HepG2 (cell line): ENCODE data around the gene CYB5A. TPM values are rescaled to one million over a fixed set of nuclear protein-coding genes. Genes with fewer than 3 reads are reported as not detected.

Source experiments
- ARNT ChIP-seq: fragments of 450-650 bp; IDR thresholded peaks from 2 replicates; pipeline ENCODE4 v1.6.1; 2017
- CEBPG ChIP-seq: IDR thresholded peaks from 2 replicates; pipeline ENCODE4 v1.6.1; 2016
- DRAP1 ChIP-seq: IDR thresholded peaks from 2 replicates; pipeline ENCODE4 v1.6.1; 2016; ENCODE audit warnings: missing genetic modification reagents, missing compliant biosample characterization
- ERF ChIP-seq: IDR thresholded peaks from 2 replicates; pipeline ENCODE4 v1.6.1; 2018; ENCODE audit warnings: missing biosample characterization, missing genetic modification reagents
- GLMP ChIP-seq: sonication (generic); formaldehyde crosslinking; IDR thresholded peaks from 2 replicates; pipeline ENCODE4 v1.9.0; 2021; ENCODE audit warnings: missing genetic modification reagents, mild to moderate bottlenecking, borderline replicate concordance
- HDAC6 ChIP-seq: fragments of 200-600 bp; sonication (generic); IDR thresholded peaks from 2 replicates; pipeline ENCODE4 v1.7.0; 2017; ENCODE audit warnings: mild to moderate bottlenecking, antibody characterized with exemption, low read length, low read depth
- HHEX ChIP-seq: IDR thresholded peaks from 2 replicates; pipeline ENCODE4 v1.6.1; 2016; ENCODE audit warnings: control low read depth
- IKZF1 ChIP-seq: fragments of 450-650 bp; IDR thresholded peaks from 2 replicates; pipeline ENCODE4 v1.7.1; 2016
- KMT2B ChIP-seq: IDR thresholded peaks from 2 replicates; pipeline ENCODE4 v1.6.1; 2016; ENCODE audit warnings: missing genetic modification reagents, missing compliant biosample characterization
- MAX ChIP-seq: IDR thresholded peaks from 2 replicates; pipeline ENCODE4 v1.6.1; 2012; ENCODE audit warnings: inconsistent platforms
- MZF1 ChIP-seq: sonication (generic); formaldehyde crosslinking; IDR thresholded peaks from 2 replicates; pipeline ENCODE4 v1.8.1; 2023; ENCODE audit warnings: mild to moderate bottlenecking, missing genetic modification reagents, borderline replicate concordance
- NR2F6 ChIP-seq, 2 experiments: IDR thresholded peaks; 2 replicates each; pipeline ENCODE4 v1.6.1; 2016; ENCODE audit warnings: antibody characterized with exemption in 1 of 2, mild to moderate bottlenecking in 1 of 2
- PRPF4 ChIP-seq: fragments of 200-400 bp; formaldehyde crosslinking; IDR thresholded peaks from 2 replicates; pipeline ENCODE4 v1.6.1; 2016; ENCODE audit warnings: low read length, low read depth; ENCODE audit not compliant: poor library complexity, severe bottlenecking
- RFXANK ChIP-seq: IDR thresholded peaks from 2 replicates; pipeline ENCODE4 v1.6.1; 2016
- RXRB ChIP-seq: IDR thresholded peaks from 2 replicates; pipeline ENCODE4 v1.6.1; 2016; ENCODE audit warnings: borderline replicate concordance, missing genetic modification reagents, missing compliant biosample characterization
- SMYD3 ChIP-seq: sonication (generic); formaldehyde crosslinking; IDR thresholded peaks from 2 replicates; pipeline ENCODE4 v1.8.1; 2023; ENCODE audit warnings: mild to moderate bottlenecking, missing genetic modification reagents
- SRSF9 ChIP-seq: fragments of 200-400 bp; formaldehyde crosslinking; IDR thresholded peaks from 2 replicates; pipeline ENCODE4 v1.6.1; 2018; ENCODE audit warnings: borderline replicate concordance, mild to moderate bottlenecking, low read depth, low read length; ENCODE audit not compliant: insufficient read depth, poor library complexity, severe bottlenecking
- TRAFD1 ChIP-seq: sonication (generic); formaldehyde crosslinking; IDR thresholded peaks from 2 replicates; pipeline ENCODE4 v1.5.1; 2020; ENCODE audit warnings: missing genetic modification reagents, mild to moderate bottlenecking, borderline replicate concordance
- ZBTB38 ChIP-seq: sonication (generic); formaldehyde crosslinking; IDR thresholded peaks from 2 replicates; pipeline ENCODE4 v1.5.1; 2020; ENCODE audit warnings: mild to moderate bottlenecking, missing genetic modification reagents
- ZBTB46 ChIP-seq: sonication (generic); formaldehyde crosslinking; IDR thresholded peaks from 2 replicates; pipeline ENCODE4 v1.4.0; 2020; ENCODE audit warnings: mild to moderate bottlenecking, missing genetic modification reagents, borderline replicate concordance
- ZFY ChIP-seq: sonication (generic); formaldehyde crosslinking; IDR thresholded peaks from 2 replicates; pipeline ENCODE4 v1.4.0; 2020; ENCODE audit warnings: missing genetic modification reagents
- ZMYM4 ChIP-seq: sonication (generic); formaldehyde crosslinking; IDR thresholded peaks from 2 replicates; pipeline ENCODE4 v1.8.1; 2023; ENCODE audit warnings: mild to moderate bottlenecking, missing genetic modification reagents
- ZNF20 ChIP-seq: sonication (generic); formaldehyde crosslinking; IDR thresholded peaks from 2 replicates; pipeline ENCODE4 v1.4.0; 2020; ENCODE audit warnings: mild to moderate bottlenecking, moderate library complexity, missing genetic modification reagents
- ZNF350 ChIP-seq: sonication (generic); formaldehyde crosslinking; IDR thresholded peaks from 2 replicates; pipeline ENCODE4 v1.4.0; 2020; ENCODE audit warnings: mild to moderate bottlenecking, low read depth, missing genetic modification reagents, borderline replicate concordance
- ZNF446 ChIP-seq: sonication (generic); formaldehyde crosslinking; IDR thresholded peaks from 2 replicates; pipeline ENCODE4 v1.5.0; 2020; ENCODE audit warnings: mild to moderate bottlenecking, missing genetic modification reagents
- ZNF460 ChIP-seq: sonication (generic); formaldehyde crosslinking; IDR thresholded peaks from 2 replicates; pipeline ENCODE4 v1.5.1; 2020; ENCODE audit warnings: missing genetic modification reagents, mild to moderate bottlenecking, borderline replicate concordance
- ZNF678 ChIP-seq: sonication (generic); formaldehyde crosslinking; IDR thresholded peaks from 2 replicates; pipeline ENCODE4 v1.4.0; 2020; ENCODE audit warnings: mild to moderate bottlenecking, missing genetic modification reagents
- ZNF703 ChIP-seq: sonication (generic); formaldehyde crosslinking; IDR thresholded peaks from 2 replicates; pipeline ENCODE4 v1.5.1; 2020; ENCODE audit warnings: missing genetic modification reagents, mild to moderate bottlenecking, moderate library complexity, borderline replicate concordance
- ZNF777 ChIP-seq: sonication (generic); formaldehyde crosslinking; IDR thresholded peaks from 2 replicates; pipeline ENCODE4 v1.4.0; 2020; ENCODE audit warnings: missing genetic modification reagents
- polyA plus RNA-seq, 8 experiments: library from polyadenylated mRNA; depleted of rRNA in 3 of 8; stranded (reverse) in 7 of 8; unstranded in 1 of 8; fragments of >200 nt; fragmentation: Illumina TruSeq in 4 of 8; extraction: Trizol in 4 of 8; gene quantifications; 2 replicates each; pipeline versions ENCODE4 v1.2.1 to v1.2.3, GENCODE V29; 2011 to 2016; ENCODE audit warnings: low read depth in 4 of 8, missing spikeins in 1 of 8, mixed read lengths in 1 of 8; ENCODE audit not compliant: insufficient read depth in 1 of 8
- total RNA-seq, 5 experiments: library from RNA; depleted of rRNA; stranded (reverse); fragments of >200 nt; fragmentation: Illumina TruSeq; extraction: Trizol; gene quantifications; 2 replicates each; pipeline ENCODE4 v1.2.3, GENCODE V29; 2016; ENCODE audit warnings: low read depth in 1 of 5

Gene CYB5A
- total and polyA plus RNA-seq, 2 of the 13 experiments (the other 11 are each of a cell fraction or from before 2014, with no cell fraction given), result 215 to 356 TPM

GRCh38 chr18:74265546-74266098, 26.1 kb downstream of the CYB5A start (continued):
- TF ChIP-seq PRPF4, result no peak
- TF ChIP-seq IKZF1, result no peak
- TF ChIP-seq ZBTB46, result no peak
- no peak for TF ChIP-seq ZNF703 (CRISPR knock-in tag)
- TF ChIP-seq ZNF350, result no peak
- TF ChIP-seq SRSF9, result no peak
- no peak for TF ChIP-seq TRAFD1 (CRISPR knock-in tag)
- TF ChIP-seq ERF, result no peak
- no peak for TF ChIP-seq ZNF460 (CRISPR knock-in tag)
- peak; percentile 37; the same call in 1 of the 2 replicates for TF ChIP-seq NR2F6 (IDR thresholded peaks at IDR 0.05)
- peak; percentile 43; the same call in 1 of the 2 replicates for TF ChIP-seq NR2F6 (CRISPR knock-in tag; IDR thresholded peaks at IDR 0.05)
- no peak for TF ChIP-seq HDAC6
- no peak for TF ChIP-seq ZMYM4
- TF ChIP-seq MZF1 (CRISPR knock-in tag), result no peak
- TF ChIP-seq ZNF777, result no peak
- TF ChIP-seq KMT2B (CRISPR knock-in tag), result no peak
- TF ChIP-seq RXRB (CRISPR knock-in tag), result no peak
- no peak for TF ChIP-seq GLMP (CRISPR knock-in tag)
- TF ChIP-seq ZNF20, result no peak
- 0 out of 2 replicates have a peak, but pooled peaks have one; percentile 42 for TF ChIP-seq MAX
- no peak for TF ChIP-seq ZNF446 (CRISPR knock-in tag)
- no peak for TF ChIP-seq ARNT
- peak; percentile 24; the same call in 1 of the 2 replicates for TF ChIP-seq ZFY (CRISPR knock-in tag)
- TF ChIP-seq HHEX (CRISPR knock-in tag), result no peak
- TF ChIP-seq SMYD3 (CRISPR knock-in tag), result no peak
- TF ChIP-seq ZNF678 (CRISPR knock-in tag), result no peak
- TF ChIP-seq CEBPG (CRISPR knock-in tag), result no peak
- peak; percentile 79 for TF ChIP-seq ZBTB38 (CRISPR knock-in tag)
- no peak for TF ChIP-seq RFXANK
- TF ChIP-seq DRAP1, result no peak
